Activated naive CD4-positive, alpha-beta T cell treated with anti-CD3 and anti-CD28 coated beads, Interleukin-2, amount 50 U/mL, for 72 hours (primary cell): ENCODE measurements around the gene SLC17A8. TPM values are rescaled to one million over a fixed set of nuclear protein-coding genes. Genes with fewer than 3 reads are reported as not detected.

Experiments used
- ATAC-seq, 2 donors: fragments of 150-1000 bp; cut with Tn5 transposase; 2 replicates each; pipeline ENCODE4 v1.10.0; 2021; ENCODE audit warnings: mild to moderate bottlenecking in 2 of 2, moderate library complexity in 2 of 2
- DNase-seq, 2 donors: peaks; one replicate each; pipeline ENCODE4 v3.0.0; 2021 to 2022; ENCODE audit warnings: low spot score in 2 of 2
- H3K27ac Mint-ChIP-seq, 2 donors: one replicate each; pipeline ENCODE4 v1.8.0; 2022; ENCODE audit warnings: mild to moderate bottlenecking in 2 of 2, mixed read lengths in 2 of 2
- H3K36me3 Mint-ChIP-seq, 2 donors: one replicate each; pipeline ENCODE4 v1.8.0; 2022; ENCODE audit warnings: mixed read lengths in 2 of 2
- H3K9me3 Mint-ChIP-seq, 2 donors: one replicate each; pipeline ENCODE4 v1.8.0; 2022; ENCODE audit warnings: mixed read lengths in 2 of 2
- total RNA-seq, 2 donors: library from RNA; stranded (reverse); gene quantifications; one replicate each; pipeline ENCODE4 v1.2.3, GENCODE V29; 2022

SLC17A8 gene
- total RNA-seq, 2 donors from 2014 or later, result not detected

GRCh38 chr12:100442403-100442802 lies 85.5 kb downstream of the SLC17A8 start:
- H3K36me3 Mint-ChIP-seq, result peaks cover 0 to 4% of the 10 kb centered on the region in 2 donors
- DNase-seq (no peak), ATAC-seq (no peak)
- H3K9me3 Mint-ChIP-seq, result no peaks in the 10 kb centered on the region
- no peak overlapping the region for H3K27ac Mint-ChIP-seq

- Mint-ChIP-seq H3K36me3 (peaks cover 0 to 4% of the 10 kb centered on the region in 2 donors), H3K9me3 (no peaks in the 10 kb centered on the region), H3K27ac (no peak overlapping the region)
- DNase-seq (no peak), ATAC-seq (no peak)
These were observed 86.6 kb downstream of the SLC17A8 start for GRCh38 chr12:100443434-100443833.

- ATAC-seq (no peak), DNase-seq (no peak)
- H3K9me3 Mint-ChIP-seq, result no peaks in the 10 kb centered on the region
- H3K36me3 Mint-ChIP-seq, result peaks cover 0 to 4% of the 10 kb centered on the region in 2 donors
- no peak overlapping the region for H3K27ac Mint-ChIP-seq
These were observed 88.2 kb downstream of the SLC17A8 start for GRCh38 chr12:100445081-100445481.

GRCh38 chr12:100447381-100447780 lies 90.5 kb downstream of the SLC17A8 start:
- no peaks in the 10 kb centered on the region for H3K9me3 Mint-ChIP-seq
- DNase-seq, result no peak
- peaks cover 0 to 4% of the 10 kb centered on the region in 2 donors for H3K36me3 Mint-ChIP-seq
- no peak for ATAC-seq
- H3K27ac Mint-ChIP-seq, result no peak overlapping the region

GRCh38 chr12:100448656-100449055 lies 91.8 kb downstream of the SLC17A8 start:
- ATAC-seq (no peak), DNase-seq (no peak)
- H3K9me3 Mint-ChIP-seq, result no peaks in the 10 kb centered on the region
- H3K27ac Mint-ChIP-seq, result no peak overlapping the region
- peaks cover 0 to 4% of the 10 kb centered on the region in 2 donors for H3K36me3 Mint-ChIP-seq

GRCh38 chr12:100450735-100451134 lies 93.9 kb downstream of the SLC17A8 start:
- Mint-ChIP-seq H3K27ac (no peak overlapping the region), H3K36me3 (no peaks in the 10 kb centered on the region), H3K9me3 (no peaks in the 10 kb centered on the region)
- DNase-seq (no peak), ATAC-seq (no peak)

- Mint-ChIP-seq H3K36me3 (no peaks in the 10 kb centered on the region), H3K9me3 (no peaks in the 10 kb centered on the region), H3K27ac (no peak overlapping the region)
- no peak for DNase-seq
- ATAC-seq, result no peak
These were observed 97.1 kb downstream of the SLC17A8 start for GRCh38 chr12:100453951-100454350.

GRCh38 chr12:100455896-100456295 lies 99.0 kb downstream of the SLC17A8 start:
- Mint-ChIP-seq H3K27ac (no peak overlapping the region), H3K9me3 (no peaks in the 10 kb centered on the region), H3K36me3 (no peaks in the 10 kb centered on the region)
- no peak for ATAC-seq
- DNase-seq, result no peak

GRCh38 chr12:100458191-100458590 lies 101.3 kb downstream of the SLC17A8 start:
- Mint-ChIP-seq H3K36me3 (no peaks in the 10 kb centered on the region), H3K9me3 (no peaks in the 10 kb centered on the region), H3K27ac (no peak overlapping the region)
- ATAC-seq (no peak), DNase-seq (no peak)

- Mint-ChIP-seq H3K9me3 (no peaks in the 10 kb centered on the region), H3K36me3 (no peaks in the 10 kb centered on the region), H3K27ac (no peak overlapping the region)
- DNase-seq (no peak), ATAC-seq (no peak)
These were observed 103.8 kb downstream of the SLC17A8 start for GRCh38 chr12:100460702-100461101.

- H3K36me3 Mint-ChIP-seq, result no peaks in the 10 kb centered on the region
- ATAC-seq, result no peak
These were observed 104.6 kb downstream of the SLC17A8 start for GRCh38 chr12:100461330-100461973.

GRCh38 chr12:100463661-100464060 lies 106.8 kb downstream of the SLC17A8 start:
- Mint-ChIP-seq H3K36me3 (no peaks in the 10 kb centered on the region), H3K9me3 (no peaks in the 10 kb centered on the region), H3K27ac (no peak overlapping the region)
- ATAC-seq, result no peak
- no peak for DNase-seq

More at GRCh38 chr12:100461330-100461973, 104.6 kb downstream of the SLC17A8 start:
- no peak overlapping the region for H3K27ac Mint-ChIP-seq
- H3K9me3 Mint-ChIP-seq, result no peaks in the 10 kb centered on the region
- DNase-seq, result no peak

- ATAC-seq, result no peak
- Mint-ChIP-seq H3K36me3 (no peaks in the 10 kb centered on the region), H3K9me3 (no peaks in the 10 kb centered on the region), H3K27ac (no peak overlapping the region)
- DNase-seq, result no peak
These were observed 107.7 kb downstream of the SLC17A8 start for GRCh38 chr12:100464529-100464928.

- ATAC-seq (no peak), DNase-seq (no peak)
- no peaks in the 10 kb centered on the region for H3K9me3 Mint-ChIP-seq
- no peak overlapping the region for H3K27ac Mint-ChIP-seq
- no peaks in the 10 kb centered on the region for H3K36me3 Mint-ChIP-seq
These were observed 111.3 kb downstream of the SLC17A8 start for GRCh38 chr12:100468126-100468525.

Other genes starting within 250 kb of the SLC17A8 start
- 10 to 100 TPM; 31.6 to 42.1 TPM for gene BLTP3B, start 214.2 kb upstream of the SLC17A8 start, total RNA-seq
- gene ACTR6, start 156.3 kb upstream of the SLC17A8 start, total RNA-seq, result 10 to 100 TPM; 28.9 to 39.6 TPM
- gene DEPDC4, start 90.0 kb upstream of the SLC17A8 start, total RNA-seq, result 1 to 10 TPM; 2.4 to 6.7 TPM
- gene SCYL2, start 89.9 kb upstream of the SLC17A8 start, total RNA-seq, result 10 to 100 TPM; 22.3 to 28.3 TPM
- gene NR1H4, start 116.8 kb downstream of the SLC17A8 start, total RNA-seq, result not detected
- 10 to 100 TPM in 1 of 2 donors, 1 to 10 TPM in 1; 2.9 to 12.3 TPM for gene GAS2L3, start 216.6 kb downstream of the SLC17A8 start, total RNA-seq